Peyer's patch (tissue), 4 donors: Measurements from ENCODE around the gene BSG. TPM values are rescaled to one million over a fixed set of nuclear protein-coding genes. Genes with fewer than 3 reads are reported as not detected.
A peak's percentile ranks its signal among the peaks of the same experiment; 100 is the strongest.

Experiments used
- DNase-seq, 3 donors: peaks; one replicate each; pipeline ENCODE4 v3.0.0-alpha.2; 2017 to 2019
- H3K27ac ChIP-seq, 4 donors: fragments of 200-600 bp; sonication (generic); one replicate each; pipeline ENCODE4 v1.5.1; 2016 to 2019
- H3K27me3 ChIP-seq, 2 donors: fragments of 200-600 bp; sonication (generic); one replicate each; pipeline ENCODE4 v1.5.1; 2019
- H3K36me3 ChIP-seq, 3 donors: fragments of 200-600 bp; sonication (generic); one replicate each; pipeline ENCODE4 v1.5.1; 2016 to 2019
- H3K4me1 ChIP-seq, 4 donors: fragments of 200-600 bp; sonication (generic); one replicate each; pipeline ENCODE4 v1.5.1; 2016 to 2019
- H3K4me3 ChIP-seq, 4 donors: fragments of 200-600 bp; sonication (generic); 1 replicate in 3 of 4; 2 replicates in 1 of 4; pipeline ENCODE4 v1.5.1; 2016 to 2019; ENCODE audit warnings: mild to moderate bottlenecking in 1 of 4
- H3K9me3 ChIP-seq, 4 donors: fragments of 200-600 bp; sonication (generic); one replicate each; pipeline ENCODE4 v1.5.1; 2016 to 2019; ENCODE audit warnings: mild to moderate bottlenecking in 1 of 4
- CTCF ChIP-seq, 6 experiments: fragments of 450-650 bp in 4 of 6; fragments of 200-600 bp in 2 of 6; sonication (generic) in 1 of 6; IDR thresholded peaks; one replicate each; pipeline ENCODE4 v1.5.1; 2017 to 2019; ENCODE audit warnings: antibody characterized with exemption in 6 of 6, mild to moderate bottlenecking in 3 of 6, moderate library complexity in 1 of 6
- POLR2A ChIP-seq, 2 donors: fragments of 450-650 bp; IDR thresholded peaks; one replicate each; pipeline ENCODE4 v1.5.1; 2017; ENCODE audit warnings: antibody characterized with exemption in 2 of 2, mild to moderate bottlenecking in 2 of 2, moderate library complexity in 2 of 2
- total RNA-seq, 4 donors: library from RNA; depleted of rRNA; stranded (reverse); fragments of >200 nt; gene quantifications; one replicate each; pipeline ENCODE4 v1.1.0, GENCODE V29; 2016

The BSG gene
- total RNA-seq, 4 donors from 2014 or later = 149 to 501 (median 469) TPM

- Histone ChIP-seq H3K27ac (peak overlapping the region; percentile 47 to 79 (median 68)), H3K36me3 (no peaks in the 10 kb centered on the region), H3K9me3 (no peaks in the 10 kb centered on the region), H3K4me3 (peak overlapping the region in 1 of 4 donors; percentile 50), H3K4me1 (peaks cover 0 to 21% (median 9%) of the 10 kb centered on the region in 4 donors), H3K27me3 (no peaks in the 10 kb centered on the region)
- TF ChIP-seq CTCF (IDR thresholded peaks at IDR 0.05) (no peak), POLR2A (IDR thresholded peaks at IDR 0.05) (no peak)
- DNase-seq = no peak
Measured at GRCh38 chr19:611481-611868, 39.1 kb downstream of the BSG start.

GRCh38 chr19:612941-613340, 40.5 kb downstream of the BSG start:
- Histone ChIP-seq H3K27me3 (no peaks in the 10 kb centered on the region), H3K36me3 (peaks cover 0 to 12% (median 0%) of the 10 kb centered on the region in 3 donors), H3K4me3 (no peak overlapping the region), H3K27ac (no peak overlapping the region), H3K4me1 (peaks cover 0 to 25% (median 9%) of the 10 kb centered on the region in 4 donors), H3K9me3 (no peaks in the 10 kb centered on the region)
- TF ChIP-seq CTCF (IDR thresholded peaks at IDR 0.05) (no peak), POLR2A (IDR thresholded peaks at IDR 0.05) (no peak)
- DNase-seq = no peak

- no peak for TF ChIP-seq CTCF (IDR thresholded peaks at IDR 0.05)
- no peak for TF ChIP-seq POLR2A (IDR thresholded peaks at IDR 0.05)
- peaks cover 0 to 22% (median 0%) of the 10 kb centered on the region in 3 donors for H3K36me3 ChIP-seq
- no peaks in the 10 kb centered on the region for H3K27me3 ChIP-seq
- no peak for DNase-seq
- peaks cover 0 to 25% (median 9%) of the 10 kb centered on the region in 4 donors for H3K4me1 ChIP-seq
- H3K4me3 ChIP-seq = no peak overlapping the region
- no peak overlapping the region for H3K27ac ChIP-seq
- no peaks in the 10 kb centered on the region for H3K9me3 ChIP-seq
Measured at GRCh38 chr19:613732-614567, 41.6 kb downstream of the BSG start.

GRCh38 chr19:615619-616018, 43.2 kb downstream of the BSG start:
- H3K4me1 ChIP-seq = peaks cover 0 to 18% (median 4%) of the 10 kb centered on the region in 4 donors
- peak in 1 of 3 donors; percentile 66 for DNase-seq
- TF ChIP-seq POLR2A (IDR thresholded peaks at IDR 0.05) (no peak), CTCF (IDR thresholded peaks at IDR 0.05) (peak in 3 of 6 experiments; percentile 15 to 44 (median 18))
- no peak overlapping the region for H3K27ac ChIP-seq
- peaks cover 0 to 39% (median 0%) of the 10 kb centered on the region in 3 donors for H3K36me3 ChIP-seq
- H3K4me3 ChIP-seq = no peak overlapping the region
- H3K9me3 ChIP-seq = no peaks in the 10 kb centered on the region
- no peaks in the 10 kb centered on the region for H3K27me3 ChIP-seq

GRCh38 chr19:616062-616700, 43.8 kb downstream of the BSG start:
- Histone ChIP-seq H3K27ac (no peak overlapping the region), H3K36me3 (peaks cover 0 to 43% (median 0%) of the 10 kb centered on the region in 3 donors), H3K9me3 (no peaks in the 10 kb centered on the region), H3K4me3 (peak overlapping the region in 1 of 4 donors; percentile 29), H3K27me3 (no peaks in the 10 kb centered on the region), H3K4me1 (peaks cover 0 to 12% (median 1%) of the 10 kb centered on the region in 4 donors)
- TF ChIP-seq POLR2A (IDR thresholded peaks at IDR 0.05) (no peak), CTCF (IDR thresholded peaks at IDR 0.05) (no peak)
- DNase-seq = no peak
